GM23338 (cell line): Measurements from ENCODE around the gene ARRDC5. TPM values are rescaled to one million over a fixed set of nuclear protein-coding genes. Genes with fewer than 3 reads are reported as not detected.
"Not testable (repeated sequence)": the region's sequence is repeated elsewhere in the genome, so short reads cannot be mapped to it uniquely, and the experiment has no call there.

Experiments used
- ATAC-seq: fragments of 200-7000 bp; cut with Tn5 transposase; 3 replicates; pipeline ENCODE4 v1.9.1; 2020
- DNase-seq: peaks from one replicate; pipeline ENCODE4 v3.0.0-alpha.2; 2015; ENCODE audit warnings: low spot score
- H2AFZ ChIP-seq: fragments of 200-600 bp; sonication (generic); 2 replicates; pipeline ENCODE4 v1.8.0; 2016; ENCODE audit warnings: antibody characterized with exemption, mild to moderate bottlenecking, moderate library complexity
- H3F3A ChIP-seq: fragments of 200-600 bp; sonication (generic); replicated peaks from 2 replicates; pipeline ENCODE4 v1.8.0; 2017; ENCODE audit warnings: antibody characterized with exemption, mixed run types, low read depth
- H3K27ac ChIP-seq: fragments of 200-600 bp; sonication (generic); 2 replicates; pipeline ENCODE4 v1.6.1; 2016; ENCODE audit warnings: low read depth
- H3K27me3 ChIP-seq: fragments of 200-600 bp; sonication (generic); 2 replicates; pipeline ENCODE4 v1.8.0; 2016; ENCODE audit warnings: mild to moderate bottlenecking, mixed run types, moderate library complexity; ENCODE audit not compliant: insufficient read depth
- H3K36me3 ChIP-seq: fragments of 200-600 bp; sonication (generic); 2 replicates; pipeline ENCODE4 v1.8.0; 2016; ENCODE audit warnings: mild to moderate bottlenecking; ENCODE audit not compliant: insufficient read depth
- H3K4me1 ChIP-seq: fragments of 200-600 bp; sonication (generic); 2 replicates; pipeline ENCODE4 v1.8.0; 2016; ENCODE audit warnings: mild to moderate bottlenecking, moderate library complexity; ENCODE audit not compliant: insufficient read depth
- H3K4me2 ChIP-seq: fragments of 200-600 bp; sonication (generic); 2 replicates; pipeline ENCODE4 v1.7.1; 2017; ENCODE audit warnings: mixed run types
- H3K4me3 ChIP-seq: fragments of 200-600 bp; sonication (generic); 2 replicates; pipeline ENCODE4 v1.6.1; 2016; ENCODE audit warnings: mixed run types
- H3K79me2 ChIP-seq: fragments of 200-600 bp; sonication (generic); replicated peaks from 2 replicates; pipeline ENCODE4 v1.8.0; 2017; ENCODE audit warnings: mild to moderate bottlenecking; ENCODE audit not compliant: insufficient read depth
- H3K9me2 ChIP-seq: fragments of 200-600 bp; sonication (generic); 2 replicates; pipeline ENCODE4 v1.8.0; 2017; ENCODE audit not compliant: insufficient read depth
- H4K20me1 ChIP-seq: fragments of 200-600 bp; sonication (generic); replicated peaks from 2 replicates; pipeline ENCODE4 v1.8.0; 2017; ENCODE audit warnings: mild to moderate bottlenecking; ENCODE audit not compliant: insufficient read depth
- H3K27ac Mint-ChIP-seq: 2 replicates; pipeline ENCODE4 v1.8.0; 2020; ENCODE audit warnings: inconsistent platforms, mild to moderate bottlenecking, moderate library complexity, mixed read lengths
- H3K27me3 Mint-ChIP-seq: 3 replicates; pipeline ENCODE4 v1.8.0; 2022; ENCODE audit warnings: low read depth, mild to moderate bottlenecking, moderate library complexity, mixed read lengths, inconsistent platforms; ENCODE audit not compliant: insufficient read depth, poor library complexity
- H3K36me3 Mint-ChIP-seq: 3 replicates; pipeline ENCODE4 v1.8.0; 2021; ENCODE audit warnings: low read depth, mild to moderate bottlenecking, inconsistent platforms, moderate library complexity, mixed read lengths
- H3K4me1 Mint-ChIP-seq: 3 replicates; pipeline ENCODE4 v1.8.0; 2020; ENCODE audit warnings: mild to moderate bottlenecking, inconsistent platforms, mixed read lengths
- H3K4me3 Mint-ChIP-seq: 3 replicates; pipeline ENCODE4 v1.8.0; 2021; ENCODE audit warnings: moderate library complexity, mild to moderate bottlenecking, inconsistent platforms, mixed read lengths
- H3K9me3 Mint-ChIP-seq: 3 replicates; pipeline ENCODE4 v1.8.0; 2020; ENCODE audit warnings: moderate library complexity, mild to moderate bottlenecking, inconsistent platforms, mixed read lengths
- CREB1 ChIP-seq: fragments of 250-450 bp; sonication (Bioruptor Pico); IDR thresholded peaks from 2 replicates; pipeline ENCODE4 v1.5.0; 2020; ENCODE audit warnings: low read depth, mild to moderate bottlenecking, moderate library complexity
- ETS1 ChIP-seq: IDR thresholded peaks from 2 replicates; pipeline ENCODE4 v1.6.1; 2016; ENCODE audit warnings: antibody characterized with exemption
- EZH2phosphoT487 ChIP-seq: fragments of 200-600 bp; sonication (generic); IDR thresholded peaks from one replicate; pipeline ENCODE4 v1.8.1; 2018; ENCODE audit warnings: antibody characterized with exemption; ENCODE audit not compliant: unreplicated experiment
- NANOG ChIP-seq: IDR thresholded peaks from 2 replicates; pipeline ENCODE4 v1.6.1; 2016; ENCODE audit warnings: antibody characterized with exemption, borderline replicate concordance
- STAT1 ChIP-seq: IDR thresholded peaks from one replicate; pipeline ENCODE4 v1.6.1; 2016; ENCODE audit warnings: antibody characterized with exemption; ENCODE audit not compliant: unreplicated experiment
- ZNF331 ChIP-seq: fragments of 250-450 bp; sonication (Bioruptor Pico); IDR thresholded peaks from 2 replicates; pipeline ENCODE4 v1.5.0; 2020; ENCODE audit warnings: low read depth, mild to moderate bottlenecking, moderate library complexity
- polyA plus RNA-seq: library from polyadenylated mRNA; unstranded; fragments of >200 nt; fragmentation: Nextera tagmentation; extraction: Ambion mirVana; gene quantifications from 2 replicates; pipeline ENCODE4 v1.2.1, GENCODE V29; 2016
- total RNA-seq: library from RNA; depleted of rRNA; stranded (reverse); fragments of >200 nt; shearing (Covaris generic); gene quantifications from 2 replicates; pipeline ENCODE4 v1.2.3, GENCODE V29; 2014

ARRDC5 gene
- total and polyA plus RNA-seq, 2 experiments from 2014 or later, result not detected

GRCh38 chr19:4856468-4856867, 46.2 kb downstream of the ARRDC5 start:
- not testable (repeated sequence) for H3K4me3 ChIP-seq, H4K20me1 ChIP-seq, H3K27ac ChIP-seq, ATAC-seq, H3K4me1 Mint-ChIP-seq, H3K27ac Mint-ChIP-seq, H3K27me3 Mint-ChIP-seq, H3K9me3 Mint-ChIP-seq, H3K4me3 Mint-ChIP-seq, H3K79me2 ChIP-seq, H3F3A ChIP-seq, DNase-seq, H3K9me2 ChIP-seq, H3K4me1 ChIP-seq, H2AFZ ChIP-seq, H3K27me3 ChIP-seq, H3K4me2 ChIP-seq
- peaks cover 11% of the 10 kb centered on the region; the same call in 1 of the 2 replicates for H3K36me3 ChIP-seq
- peaks cover 22% of the 10 kb centered on the region; the same call in 2 of the 3 replicates for H3K36me3 Mint-ChIP-seq

GRCh38 chr19:4853506-4853905, 49.2 kb downstream of the ARRDC5 start:
- H3K4me3 ChIP-seq, H3F3A ChIP-seq, H3K27me3 ChIP-seq, H3K4me1 ChIP-seq, H3K4me3 Mint-ChIP-seq, H2AFZ ChIP-seq, H4K20me1 ChIP-seq, H3K27me3 Mint-ChIP-seq, H3K4me2 ChIP-seq, H3K4me1 Mint-ChIP-seq, H3K9me3 Mint-ChIP-seq, ATAC-seq, H3K36me3 ChIP-seq, H3K9me2 ChIP-seq, H3K27ac Mint-ChIP-seq, H3K79me2 ChIP-seq, H3K27ac ChIP-seq, DNase-seq: not testable (repeated sequence)
- peaks cover 24% of the 10 kb centered on the region; the same call in 2 of the 3 replicates for H3K36me3 Mint-ChIP-seq

GRCh38 chr19:4852484-4852883, 50.2 kb downstream of the ARRDC5 start:
- no peak for ATAC-seq
- Histone ChIP-seq H3K4me3 (no peak overlapping the region), H3K4me2 (no peak overlapping the region), H4K20me1 (no peaks in the 10 kb centered on the region; the same call in 1 of the 2 replicates), H3K79me2 (no peaks in the 10 kb centered on the region), H3K27ac (no peak overlapping the region), H3K4me1 (no peaks in the 10 kb centered on the region), H3K36me3 (no peaks in the 10 kb centered on the region; the same call in 1 of the 2 replicates), H3K9me2 (no peaks in the 10 kb centered on the region), H3K27me3 (no peaks in the 10 kb centered on the region), H3F3A (no peaks in the 10 kb centered on the region), H2AFZ (no peak overlapping the region)
- H3K4me1 Mint-ChIP-seq, result no peaks in the 10 kb centered on the region
- peaks cover 30% of the 10 kb centered on the region; the same call in 2 of the 3 replicates for H3K36me3 Mint-ChIP-seq
- no peak for DNase-seq
- no peak overlapping the region for H3K4me3 Mint-ChIP-seq
- no peak for TF ChIP-seq CREB1 (CRISPR knock-in tag)
- no peak for TF ChIP-seq NANOG
- TF ChIP-seq EZH2phosphoT487, result no peak
- no peak for TF ChIP-seq ZNF331 (CRISPR knock-in tag)
- H3K9me3 Mint-ChIP-seq, result no peaks in the 10 kb centered on the region
- H3K27ac Mint-ChIP-seq, result no peak overlapping the region
- peaks cover 8% of the 10 kb centered on the region for H3K27me3 Mint-ChIP-seq

GRCh38 chr19:4851551-4852290, 51.0 kb downstream of the ARRDC5 start:
- no peaks in the 10 kb centered on the region for H3K27me3 ChIP-seq
- no peaks in the 10 kb centered on the region; the same call in 1 of the 2 replicates for H3K36me3 ChIP-seq
- no peak overlapping the region for H3K4me2 ChIP-seq
- no peaks in the 10 kb centered on the region for H3K9me2 ChIP-seq
- no peaks in the 10 kb centered on the region for H3K4me1 Mint-ChIP-seq
- no peak overlapping the region for H3K4me3 Mint-ChIP-seq
- ATAC-seq (peak; percentile 100), DNase-seq (peak; percentile 85)
- H3K27ac Mint-ChIP-seq, result peak overlapping the region; percentile 66
- no peaks in the 10 kb centered on the region for H3F3A ChIP-seq
- no peaks in the 10 kb centered on the region for H3K9me3 Mint-ChIP-seq
- H3K4me1 ChIP-seq, result no peaks in the 10 kb centered on the region
- H3K36me3 Mint-ChIP-seq, result peaks cover 35% of the 10 kb centered on the region; the same call in 2 of the 3 replicates
- no peaks in the 10 kb centered on the region; the same call in 1 of the 2 replicates for H4K20me1 ChIP-seq
- H2AFZ ChIP-seq, result no peak overlapping the region
- H3K27me3 Mint-ChIP-seq, result peaks cover 8% of the 10 kb centered on the region
- H3K79me2 ChIP-seq, result no peaks in the 10 kb centered on the region
- H3K4me3 ChIP-seq, result no peak overlapping the region
- H3K27ac ChIP-seq, result no peak overlapping the region
- no peak for TF ChIP-seq STAT1
- 0 out of 2 replicates have a peak, but pooled peaks have one; percentile 24 for TF ChIP-seq CREB1 (CRISPR knock-in tag)
- TF ChIP-seq ETS1, result no peak
